H1 (cell line): Measurements from ENCODE around the gene PALD1.
"Not testable (repeated sequence)": the region's sequence is repeated elsewhere in the genome, so short reads cannot be mapped to it uniquely, and the experiment has no call there.

Source experiments
- CBX8 ChIP-seq: fragments of 300-800, 300-1000 bp; sonication (generic); IDR thresholded peaks from 2 replicates; pipeline ENCODE4 v1.7.1; 2016; ENCODE audit warnings: low read depth, low read length, borderline replicate concordance
- CTCF ChIP-seq, 3 experiments: IDR thresholded peaks; 1 replicate in 2 of 3; 2 replicates in 1 of 3; pipeline versions ENCODE4 v1.5.1 to v1.6.1; 2011; ENCODE audit warnings: low read length in 3 of 3, mild to moderate bottlenecking in 3 of 3, inconsistent platforms in 2 of 3, low read depth in 1 of 3, moderate library complexity in 1 of 3; ENCODE audit not compliant: insufficient read depth in 1 of 3; ENCODE audit errors: control extremely low read depth in 1 of 3
- EP300 ChIP-seq, 2 experiments: IDR thresholded peaks; 1 replicate in 1 of 2; 2 replicates in 1 of 2; pipeline ENCODE4 v1.6.1; 2011 to 2012; ENCODE audit warnings: low read depth in 2 of 2, low read length in 2 of 2, mild to moderate bottlenecking in 2 of 2, borderline replicate concordance in 1 of 2, inconsistent platforms in 1 of 2, moderate library complexity in 1 of 2
- POLR2A ChIP-seq, 2 experiments: IDR thresholded peaks; 1 replicate in 1 of 2; 2 replicates in 1 of 2; pipeline ENCODE4 v1.6.1; 2011; ENCODE audit warnings: low read depth in 2 of 2, low read length in 2 of 2, mild to moderate bottlenecking in 2 of 2; ENCODE audit errors: control extremely low read depth in 1 of 2
- TBP ChIP-seq: IDR thresholded peaks from 2 replicates; pipeline ENCODE4 v1.6.1; 2011; ENCODE audit warnings: low read depth, low read length, improper control_type of control experiment
- TCF12 ChIP-seq: IDR thresholded peaks from 2 replicates; pipeline ENCODE4 v1.6.1; 2011; ENCODE audit warnings: low read depth, mild to moderate bottlenecking, low read length
- USF2 ChIP-seq: IDR thresholded peaks from 2 replicates; pipeline ENCODE4 v1.6.1; 2011; ENCODE audit warnings: low read length, improper control_type of control experiment
- ZNF274 ChIP-seq: IDR thresholded peaks from 2 replicates; pipeline ENCODE4 v1.7.0; 2012; ENCODE audit warnings: low read length, borderline replicate concordance; ENCODE audit errors: extremely low read depth

GRCh38 chr10:70581176-70581575 is 102.6 kb downstream of the PALD1 start:
- not testable (repeated sequence) for TF ChIP-seq CTCF (IDR thresholded peaks at IDR 0.05; ENCODE audit: control extremely low read depth in 1 of 3, insufficient read depth in 1 of 3, low read depth in 1 of 3, low read length in 3 of 3); USF2; TBP; ZNF274; EP300 (IDR thresholded peaks at IDR 0.05; ENCODE audit: borderline replicate concordance in 1 of 2, low read depth in 2 of 2, low read length in 2 of 2); CBX8; TCF12; POLR2A (IDR thresholded peaks at IDR 0.05; ENCODE audit: control extremely low read depth in 1 of 2, low read depth in 2 of 2, low read length in 2 of 2)
